OCI-LY1 (cell line): ENCODE measurements around the gene ITGB3.

ENCODE experiments used
- H2AFZ ChIP-seq: fragments of 200-600 bp; sonication (generic), shearing (Covaris generic); 2 replicates; pipeline ENCODE4 v1.6.0; 2014; ENCODE audit warnings: antibody characterized with exemption, mild to moderate bottlenecking, low read length
- H3F3A ChIP-seq: fragments of 200-600 bp; sonication (generic), shearing (Covaris generic); 2 replicates; pipeline ENCODE4 v1.6.0; 2014; ENCODE audit warnings: mild to moderate bottlenecking, antibody characterized with exemption, low read length, moderate library complexity; ENCODE audit not compliant: insufficient read depth
- H3K27ac ChIP-seq: fragments of 200-600 bp; sonication (generic); 2 replicates; pipeline ENCODE4 v1.5.1; 2014; ENCODE audit warnings: low read length, mixed run types, mild to moderate bottlenecking, low read depth; ENCODE audit not compliant: poor library complexity, severe bottlenecking
- H3K27me3 ChIP-seq: fragments of 200-600 bp; sonication (generic); 2 replicates; pipeline ENCODE4 v1.6.0; 2014; ENCODE audit warnings: antibody characterized with exemption, mild to moderate bottlenecking, low read length, moderate library complexity; ENCODE audit not compliant: insufficient read depth
- H3K36me3 ChIP-seq: fragments of 200-600 bp; sonication (generic); 2 replicates; pipeline ENCODE4 v1.6.1; 2014; ENCODE audit warnings: mild to moderate bottlenecking, antibody characterized with exemption, low read length, moderate library complexity, mixed read lengths; ENCODE audit not compliant: insufficient read depth
- H3K4me1 ChIP-seq: fragments of 200-600 bp; sonication (generic); 2 replicates; pipeline ENCODE4 v1.5.1; 2014; ENCODE audit warnings: mild to moderate bottlenecking, low read length, moderate library complexity; ENCODE audit not compliant: insufficient read depth, severe bottlenecking
- H3K4me2 ChIP-seq: fragments of 200-600 bp; sonication (generic), shearing (Covaris generic); 2 replicates; pipeline ENCODE4 v1.6.1; 2014; ENCODE audit warnings: low read length
- H3K4me3 ChIP-seq: fragments of 200-600 bp; sonication (generic); 2 replicates; pipeline ENCODE4 v1.5.1; 2014; ENCODE audit warnings: low read length, low read depth, mild to moderate bottlenecking, mixed read lengths; ENCODE audit not compliant: poor library complexity, severe bottlenecking
- H3K79me2 ChIP-seq: fragments of 200-600 bp; shearing (Covaris generic); 2 replicates; pipeline ENCODE4 v1.6.1; 2016; ENCODE audit warnings: mixed run types, low read length, mixed read lengths; ENCODE audit not compliant: insufficient read depth
- H3K9ac ChIP-seq: fragments of 200-600 bp; sonication (generic), shearing (Covaris generic); 2 replicates; pipeline ENCODE4 v1.6.1; 2014; ENCODE audit warnings: mild to moderate bottlenecking, low read length, mixed read lengths
- H3K9me2 ChIP-seq: fragments of 200-600 bp; sonication (generic), shearing (Covaris generic); 2 replicates; pipeline ENCODE4 v1.6.1; 2014; ENCODE audit warnings: low read depth, mild to moderate bottlenecking, low read length, mixed read lengths
- H3K9me3 ChIP-seq: fragments of 200-600 bp; shearing (Covaris generic); 2 replicates; pipeline ENCODE4 v1.6.1; 2014; ENCODE audit warnings: low read length, mixed read lengths
- H4K20me1 ChIP-seq: fragments of 200-600 bp; sonication (generic), shearing (Covaris generic); 2 replicates; pipeline ENCODE4 v1.6.0; 2016; ENCODE audit warnings: mild to moderate bottlenecking, low read length; ENCODE audit not compliant: insufficient read depth
- CTCF ChIP-seq: fragments of 200-600 bp; sonication (generic), shearing (Covaris generic); IDR thresholded peaks from 2 replicates; pipeline ENCODE4 v1.5.1; 2017; ENCODE audit warnings: mild to moderate bottlenecking, antibody characterized with exemption, low read length, moderate library complexity, mixed read lengths
- EZH2 ChIP-seq: fragments of 200-600 bp; sonication (generic), shearing (Covaris generic); IDR thresholded peaks from 2 replicates; pipeline ENCODE4 v1.8.0; 2017; ENCODE audit warnings: borderline replicate concordance, mixed run types, mild to moderate bottlenecking, antibody characterized with exemption, low read length, moderate library complexity, mixed read lengths

The ITGB3 gene

DNA sequence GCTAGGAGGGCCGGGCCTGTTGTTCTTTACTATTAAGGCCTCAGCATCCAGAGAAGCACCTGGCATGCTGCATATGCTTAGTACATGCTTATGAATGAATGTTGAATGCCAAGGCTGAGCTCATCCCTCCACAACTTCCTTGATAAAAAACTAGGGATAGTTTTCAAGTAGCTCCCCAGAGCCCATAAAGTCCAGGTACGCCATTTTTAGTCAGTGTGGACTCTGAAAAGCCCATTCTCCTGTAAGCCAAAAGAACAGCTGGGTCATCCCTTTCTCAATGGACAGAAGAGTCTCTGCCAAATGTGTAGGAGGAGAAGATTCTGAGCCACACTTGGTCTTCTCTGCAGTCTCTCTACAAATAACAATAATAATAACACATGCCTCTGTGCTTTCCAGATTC lies 8.9 kb upstream of the ITGB3 start:
- peak overlapping the region; percentile 3 for H3K4me3 ChIP-seq
- no peaks in the 10 kb centered on the region for H3K27me3 ChIP-seq
- H3K79me2 ChIP-seq, result no peaks in the 10 kb centered on the region
- H2AFZ ChIP-seq, result no peak overlapping the region
- no peaks in the 10 kb centered on the region for H3K9me3 ChIP-seq
- no peaks in the 10 kb centered on the region for H3F3A ChIP-seq
- TF ChIP-seq EZH2, result no peak
- no peak for TF ChIP-seq CTCF
- no peaks in the 10 kb centered on the region for H4K20me1 ChIP-seq
- H3K9me2 ChIP-seq, result no peaks in the 10 kb centered on the region
- H3K9ac ChIP-seq, result no peak overlapping the region; the same call in 1 of the 2 replicates
- peak overlapping the region; percentile 60 for H3K27ac ChIP-seq
- peak overlapping the region; percentile 32; the same call in 1 of the 2 replicates for H3K4me2 ChIP-seq
- H3K36me3 ChIP-seq, result no peaks in the 10 kb centered on the region
- H3K4me1 ChIP-seq, result peaks cover 38% of the 10 kb centered on the region

- Histone ChIP-seq H3K9ac (no peak overlapping the region), H3K4me1 (peaks cover 25% of the 10 kb centered on the region), H2AFZ (no peak overlapping the region), H3K4me3 (no peak overlapping the region), H3K9me3 (no peaks in the 10 kb centered on the region), H3K27me3 (no peaks in the 10 kb centered on the region), H3K79me2 (no peaks in the 10 kb centered on the region), H3K4me2 (no peak overlapping the region), H3K27ac (no peak overlapping the region), H4K20me1 (no peaks in the 10 kb centered on the region), H3F3A (no peaks in the 10 kb centered on the region), H3K36me3 (no peaks in the 10 kb centered on the region), H3K9me2 (no peaks in the 10 kb centered on the region)
- TF ChIP-seq EZH2 (no peak), CTCF (no peak)
These were observed 7.5 kb upstream of the ITGB3 start for GRCh38 chr17:47246120-47246519.

DNA sequence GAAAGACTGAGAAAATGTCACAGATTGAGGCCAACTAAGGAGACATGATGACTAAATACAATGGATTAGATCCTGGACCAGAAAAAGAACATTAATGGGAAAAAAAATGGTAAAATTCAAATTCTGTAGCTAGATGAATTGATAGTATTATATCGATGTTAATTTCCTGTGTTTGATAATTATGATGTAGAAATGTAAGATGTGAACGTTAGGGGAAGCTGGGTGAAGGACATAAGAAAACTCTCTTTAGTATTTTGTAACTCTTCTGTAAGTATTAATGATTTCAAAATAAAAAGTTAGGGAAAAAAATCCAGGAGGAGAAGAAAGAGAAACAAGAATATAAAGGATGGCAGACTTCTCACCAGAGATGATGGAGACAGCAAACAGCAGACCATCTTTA lies 2.8 kb upstream of the ITGB3 start:
- no peaks in the 10 kb centered on the region for H3F3A ChIP-seq
- H3K27me3 ChIP-seq, result no peaks in the 10 kb centered on the region
- TF ChIP-seq EZH2 (no peak), CTCF (no peak)
- H3K79me2 ChIP-seq, result no peaks in the 10 kb centered on the region
- no peak overlapping the region for H3K4me2 ChIP-seq
- no peak overlapping the region for H3K9ac ChIP-seq
- no peaks in the 10 kb centered on the region for H3K36me3 ChIP-seq
- H3K4me1 ChIP-seq, result peaks cover 12% of the 10 kb centered on the region
- no peaks in the 10 kb centered on the region for H3K9me3 ChIP-seq
- H3K9me2 ChIP-seq, result no peaks in the 10 kb centered on the region
- H2AFZ ChIP-seq, result no peak overlapping the region
- no peak overlapping the region for H3K4me3 ChIP-seq
- H4K20me1 ChIP-seq, result no peaks in the 10 kb centered on the region
- H3K27ac ChIP-seq, result no peak overlapping the region
